ENCODE results near the gene LRRC61.

- TF ChIP-seq, protein P1, sequence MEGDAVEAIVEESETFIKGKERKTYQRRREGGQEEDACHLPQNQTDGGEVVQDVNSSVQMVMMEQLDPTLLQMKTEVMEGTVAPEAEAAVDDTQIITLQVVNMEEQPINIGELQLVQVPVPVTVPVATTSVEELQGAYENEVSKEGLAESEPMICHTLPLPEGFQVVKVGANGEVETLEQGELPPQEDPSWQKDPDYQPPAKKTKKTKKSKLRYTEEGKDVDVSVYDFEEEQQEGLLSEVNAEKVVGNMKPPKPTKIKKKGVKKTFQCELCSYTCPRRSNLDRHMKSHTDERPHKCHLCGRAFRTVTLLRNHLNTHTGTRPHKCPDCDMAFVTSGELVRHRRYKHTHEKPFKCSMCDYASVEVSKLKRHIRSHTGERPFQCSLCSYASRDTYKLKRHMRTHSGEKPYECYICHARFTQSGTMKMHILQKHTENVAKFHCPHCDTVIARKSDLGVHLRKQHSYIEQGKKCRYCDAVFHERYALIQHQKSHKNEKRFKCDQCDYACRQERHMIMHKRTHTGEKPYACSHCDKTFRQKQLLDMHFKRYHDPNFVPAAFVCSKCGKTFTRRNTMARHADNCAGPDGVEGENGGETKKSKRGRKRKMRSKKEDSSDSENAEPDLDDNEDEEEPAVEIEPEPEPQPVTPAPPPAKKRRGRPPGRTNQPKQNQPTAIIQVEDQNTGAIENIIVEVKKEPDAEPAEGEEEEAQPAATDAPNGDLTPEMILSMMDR (IDR thresholded peaks at IDR 0.05 in 8 of 11, conservative IDR thresholded peaks at IDR 0.05 in 3 of 11): no peak
- no peak for TF ChIP-seq POLR2A (IDR thresholded peaks at IDR 0.05)
Observed at GRCh38 chr7:150372271-150373048, 49.3 kb downstream of the LRRC61 start.
